Adipocyte (in vitro differentiated cells): ENCODE results near the gene ZNF79.

Source experiments
- DNase-seq: peaks from one replicate; pipeline ENCODE4 v3.0.0-alpha.2; 2015; ENCODE audit warnings: low read depth
- H3K27me3 ChIP-seq: replicated peaks from 2 replicates; pipeline ENCODE4 v1.7.0; 2013; ENCODE audit warnings: mild to moderate bottlenecking, low read length, moderate library complexity; ENCODE audit not compliant: control insufficient read depth, insufficient read depth
- H3K36me3 ChIP-seq: 2 replicates; pipeline ENCODE4 v1.7.0; 2013; ENCODE audit warnings: low read length, mild to moderate bottlenecking, moderate library complexity; ENCODE audit not compliant: control insufficient read depth, insufficient read depth, severe bottlenecking
- H3K4me1 ChIP-seq: 2 replicates; pipeline ENCODE4 v1.7.0; 2013; ENCODE audit warnings: mild to moderate bottlenecking, low read length, moderate library complexity; ENCODE audit not compliant: control insufficient read depth, insufficient read depth
- H3K4me3 ChIP-seq: 2 replicates; pipeline ENCODE4 v1.7.0; 2013; ENCODE audit warnings: mild to moderate bottlenecking, low read length, moderate library complexity
- H3K9ac ChIP-seq: 2 replicates; pipeline ENCODE4 v1.7.0; 2013; ENCODE audit warnings: mild to moderate bottlenecking, low read length, moderate library complexity
- H3K9me3 ChIP-seq: 2 replicates; pipeline ENCODE4 v1.7.0; 2013; ENCODE audit warnings: mild to moderate bottlenecking, low read length, moderate library complexity; ENCODE audit not compliant: control insufficient read depth

Gene ZNF79

GRCh38 chr9:127423934-127424675 lies at the start of gene ZNF79:
ZNF79 (plus strand) TSS chr9:127424382; CDS start chr9:127424788, 406 bp downstream.
- H3K36me3 ChIP-seq: peaks cover 8% of the 10 kb centered on the region
- peak within 1 kb of the TSS; percentile 97 for H3K4me3 ChIP-seq
- no peaks in the 10 kb centered on the region for H3K27me3 ChIP-seq
- H3K4me1 ChIP-seq: peaks cover 23% of the 10 kb centered on the region
- no peaks in the 10 kb centered on the region for H3K9me3 ChIP-seq
- peak within 1 kb of the TSS; percentile 98 for H3K9ac ChIP-seq
- DNase-seq: peak; percentile 96

DNA sequence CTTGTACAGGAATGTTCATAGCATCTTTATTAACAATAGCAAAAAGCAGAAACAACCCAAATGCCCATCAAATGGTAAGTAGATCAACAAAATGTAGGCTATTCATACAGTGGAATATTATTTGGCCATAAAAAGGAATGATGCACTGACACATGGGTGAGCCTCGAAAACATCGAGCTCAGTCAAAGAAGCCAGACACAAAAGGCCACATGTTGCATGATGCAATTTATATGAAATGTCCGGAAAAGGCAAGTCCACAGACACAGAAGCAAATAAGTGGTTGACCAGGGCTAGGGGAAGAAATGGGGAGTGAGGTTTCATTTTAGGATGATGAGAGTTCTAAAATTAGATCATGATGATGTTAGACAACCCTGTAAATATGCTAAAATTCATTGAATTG lies 43.7 kb upstream of the ZNF79 start:
- DNase-seq: no peak
- Histone ChIP-seq H3K4me1 (no peaks in the 10 kb centered on the region), H3K36me3 (no peaks in the 10 kb centered on the region), H3K9ac (no peak overlapping the region), H3K4me3 (no peak overlapping the region), H3K27me3 (peaks cover 79% of the 10 kb centered on the region), H3K9me3 (peaks cover 14% of the 10 kb centered on the region)

DNA sequence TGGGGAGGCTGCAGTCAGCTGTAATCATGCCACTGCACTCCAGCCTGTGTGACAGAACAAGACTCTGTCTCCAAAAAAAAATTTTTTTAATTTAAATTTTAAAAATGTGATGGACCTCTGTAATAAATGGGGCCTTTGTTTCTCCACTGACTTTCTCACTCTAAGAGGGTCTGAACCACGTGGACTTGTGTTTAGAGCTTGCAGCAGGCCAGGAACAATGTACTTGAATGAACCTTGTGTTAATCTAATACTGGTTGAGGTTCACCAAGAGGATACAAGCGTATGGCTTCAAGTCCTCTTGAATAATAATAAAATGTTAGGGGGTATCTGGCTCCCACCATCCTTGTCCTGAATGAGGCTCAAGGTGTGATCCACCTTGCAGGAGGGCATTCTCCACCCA lies 41.6 kb upstream of the ZNF79 start:
- Histone ChIP-seq H3K4me3 (no peak overlapping the region), H3K27me3 (peaks cover 77% of the 10 kb centered on the region), H3K36me3 (no peaks in the 10 kb centered on the region), H3K4me1 (no peaks in the 10 kb centered on the region), H3K9ac (no peak overlapping the region), H3K9me3 (peaks cover 14% of the 10 kb centered on the region)
- no peak for DNase-seq

DNA sequence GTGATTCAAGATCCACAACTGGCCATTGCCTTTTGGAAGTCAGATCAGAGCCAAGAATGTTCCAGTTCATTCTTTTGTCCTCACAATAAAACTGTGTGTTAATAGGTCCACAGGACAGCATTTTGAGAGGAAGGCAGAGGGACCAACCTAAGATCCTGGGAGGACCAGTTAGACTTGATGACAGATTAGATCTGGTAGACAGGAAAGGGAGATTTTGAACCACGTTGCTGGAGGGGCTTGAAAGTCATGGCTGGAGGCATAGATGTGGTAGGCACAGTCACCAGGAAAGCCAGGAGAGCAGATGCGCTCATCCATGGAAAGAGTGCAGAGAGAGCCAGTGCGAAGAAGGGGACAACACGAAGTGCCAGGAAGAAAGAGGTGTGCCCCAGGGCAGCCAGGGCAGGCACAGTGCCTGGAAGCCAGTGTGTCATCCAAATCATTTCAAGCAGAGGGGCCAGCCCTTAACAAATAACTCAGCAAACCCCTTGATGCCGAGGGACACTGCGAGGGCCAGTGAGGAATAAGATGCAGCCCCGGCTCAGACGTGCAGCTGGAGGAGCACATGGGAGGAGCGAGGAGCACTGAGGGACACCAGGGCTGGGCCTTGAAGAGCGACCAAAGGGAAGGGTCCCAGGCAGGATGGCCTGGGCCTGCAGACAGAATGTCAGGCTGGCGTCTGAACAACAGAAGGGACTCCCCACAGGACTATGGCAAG lies 40.0 kb upstream of the ZNF79 start:
- Histone ChIP-seq H3K27me3 (peaks cover 69% of the 10 kb centered on the region), H3K4me1 (peaks cover 12% of the 10 kb centered on the region), H3K36me3 (no peaks in the 10 kb centered on the region), H3K9ac (no peak overlapping the region), H3K4me3 (no peak overlapping the region), H3K9me3 (peaks cover 8% of the 10 kb centered on the region)
- DNase-seq: no peak

DNA sequence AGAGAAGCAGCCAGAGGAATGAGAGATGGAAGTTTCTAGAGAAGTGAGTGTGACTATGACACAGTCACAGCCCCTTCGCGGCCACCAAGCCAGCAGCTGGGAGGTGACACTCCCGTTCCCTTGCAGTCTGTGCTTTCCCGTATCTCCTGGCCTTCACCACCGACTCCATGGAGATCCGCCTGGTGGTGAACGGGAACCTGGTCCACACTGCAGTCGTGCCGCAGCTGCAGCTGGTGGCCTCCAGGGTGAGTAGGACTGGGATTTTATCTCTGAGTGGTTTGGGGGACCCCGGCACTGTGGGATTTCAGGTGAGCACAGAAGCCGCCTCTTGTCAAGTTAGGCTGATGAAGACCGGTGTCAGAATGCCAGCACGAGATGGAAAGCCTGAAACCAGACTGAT lies 39.3 kb upstream of the ZNF79 start:
- H3K9me3 ChIP-seq: peaks cover 2% of the 10 kb centered on the region
- peaks cover 68% of the 10 kb centered on the region for H3K27me3 ChIP-seq
- H3K9ac ChIP-seq: no peak overlapping the region
- DNase-seq: no peak
- no peaks in the 10 kb centered on the region for H3K36me3 ChIP-seq
- no peak overlapping the region for H3K4me3 ChIP-seq
- peaks cover 12% of the 10 kb centered on the region for H3K4me1 ChIP-seq

GRCh38 chr9:127386249-127386648 lies 37.9 kb upstream of the ZNF79 start:
- Histone ChIP-seq H3K9me3 (no peaks in the 10 kb centered on the region), H3K9ac (no peak overlapping the region)

DNA sequence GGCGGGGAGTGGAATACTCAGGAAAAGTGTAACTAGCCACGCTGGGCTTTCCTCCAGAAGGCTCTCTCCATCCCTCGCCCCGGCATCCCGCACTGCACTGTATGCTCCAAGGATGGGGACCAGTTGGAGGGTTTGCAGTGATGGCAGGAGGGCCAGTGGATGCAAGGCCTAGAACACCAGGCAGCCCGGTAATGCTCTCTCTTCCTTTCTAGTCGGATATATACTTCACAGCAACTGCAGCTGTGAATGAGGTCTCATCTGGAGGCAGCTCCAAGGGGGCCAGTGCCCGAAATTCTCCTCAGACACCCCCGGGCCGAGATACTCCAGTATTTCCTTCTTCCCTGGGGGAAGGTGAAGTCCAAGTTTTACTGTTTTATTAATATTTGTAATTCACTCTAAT lies 37.2 kb upstream of the ZNF79 start:
- Histone ChIP-seq H3K4me3 (no peak overlapping the region), H3K4me1 (peaks cover 12% of the 10 kb centered on the region), H3K27me3 (peaks cover 73% of the 10 kb centered on the region), H3K9ac (no peak overlapping the region), H3K36me3 (no peaks in the 10 kb centered on the region), H3K9me3 (no peaks in the 10 kb centered on the region)
- DNase-seq: no peak

More at GRCh38 chr9:127386249-127386648, 37.9 kb upstream of the ZNF79 start:
- Histone ChIP-seq H3K4me3 (no peak overlapping the region), H3K4me1 (peaks cover 12% of the 10 kb centered on the region), H3K36me3 (no peaks in the 10 kb centered on the region), H3K27me3 (peaks cover 69% of the 10 kb centered on the region)
- no peak for DNase-seq

GRCh38 chr9:127388037-127388855 lies 35.9 kb upstream of the ZNF79 start:
- Histone ChIP-seq H3K4me3 (no peak overlapping the region), H3K27me3 (peaks cover 78% of the 10 kb centered on the region), H3K9me3 (no peaks in the 10 kb centered on the region), H3K36me3 (no peaks in the 10 kb centered on the region), H3K4me1 (peaks cover 12% of the 10 kb centered on the region), H3K9ac (no peak overlapping the region)
- DNase-seq: peak; percentile 98

- no peak overlapping the region for H3K9ac ChIP-seq
- no peak overlapping the region for H3K4me3 ChIP-seq
- DNase-seq: peak; percentile 4
- no peaks in the 10 kb centered on the region for H3K9me3 ChIP-seq
- H3K27me3 ChIP-seq: peaks cover 78% of the 10 kb centered on the region
- no peaks in the 10 kb centered on the region for H3K36me3 ChIP-seq
- peaks cover 12% of the 10 kb centered on the region for H3K4me1 ChIP-seq
Observed at GRCh38 chr9:127388856-127389238, 35.3 kb upstream of the ZNF79 start.

DNA sequence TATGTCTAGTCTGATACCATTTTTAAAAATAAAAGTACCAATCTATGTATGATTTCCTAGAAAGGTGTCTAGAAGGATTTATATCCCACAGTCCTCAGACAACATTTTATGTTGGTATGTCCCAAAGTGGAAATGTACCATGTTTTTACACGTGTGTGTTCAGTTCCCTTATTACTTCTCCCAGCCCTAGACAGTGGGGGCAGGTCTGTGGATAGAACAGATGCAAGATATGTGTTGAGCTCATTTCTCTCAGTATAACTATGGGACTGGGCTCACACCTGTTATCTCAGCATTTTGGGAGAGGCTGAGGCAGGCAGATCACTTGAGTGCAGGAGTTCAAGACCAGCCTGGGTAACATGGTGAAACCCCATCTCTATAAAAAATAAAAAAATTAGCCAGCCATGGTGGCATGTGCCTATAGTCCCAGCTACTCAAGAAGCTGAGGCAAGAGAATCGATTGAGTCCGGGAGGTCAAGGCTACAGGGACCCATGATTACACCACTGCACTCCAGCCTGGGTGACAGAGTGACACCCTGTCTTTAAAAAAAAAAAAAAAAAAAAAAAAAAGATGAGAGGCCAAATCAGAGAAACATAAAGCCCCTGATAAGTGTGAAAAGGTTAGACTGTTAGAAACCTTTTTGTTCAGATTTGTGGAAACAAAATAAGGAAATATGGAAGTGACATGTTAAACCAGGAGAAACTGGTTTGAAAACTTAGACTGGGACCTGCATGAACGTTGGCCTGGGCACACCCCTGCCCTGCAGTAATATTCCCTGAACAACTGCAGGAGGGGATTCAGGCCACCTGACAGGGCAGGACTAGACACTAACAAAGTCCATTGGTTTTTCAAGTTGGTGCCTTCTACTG lies 34.6 kb upstream of the ZNF79 start:
- H3K9ac ChIP-seq: no peak overlapping the region
- H3K4me3 ChIP-seq: no peak overlapping the region
- H3K27me3 ChIP-seq: peaks cover 72% of the 10 kb centered on the region
- H3K36me3 ChIP-seq: no peaks in the 10 kb centered on the region
- no peaks in the 10 kb centered on the region for H3K9me3 ChIP-seq
- peaks cover 12% of the 10 kb centered on the region for H3K4me1 ChIP-seq
- DNase-seq: no peak
